Germinal center (tissue), 1 donor: ENCODE measurements around the gene PPCDC.
A peak's percentile ranks its signal among the peaks of the same experiment; 100 is the strongest.
"Not testable (repeated sequence)": the region's sequence is repeated elsewhere in the genome, so short reads cannot be mapped to it uniquely, and the experiment has no call there.

Experiments
- DNase-seq: peaks from one replicate; pipeline ENCODE4 v3.0.0; 2012; ENCODE audit warnings: mixed read lengths, low spot score

Gene PPCDC

GRCh38 chr15:75068748-75069147 is 45.4 kb downstream of the PPCDC start:
- DNase-seq: no peak

- DNase-seq: peak; percentile 73
These were observed 46.0 kb downstream of the PPCDC start for GRCh38 chr15:75069301-75069925.

- DNase-seq: no peak
These were observed 47.3 kb downstream of the PPCDC start for GRCh38 chr15:75070674-75071073.

- DNase-seq: no peak
These were observed 49.8 kb downstream of the PPCDC start for GRCh38 chr15:75073197-75073596.

GRCh38 chr15:75076277-75076676 is 52.9 kb downstream of the PPCDC start:
- no peak for DNase-seq

GRCh38 chr15:75077551-75077961 is 54.2 kb downstream of the PPCDC start:
- DNase-seq: not testable (repeated sequence)

- DNase-seq: no peak
These were observed 57.8 kb downstream of the PPCDC start for GRCh38 chr15:75081150-75081549.

GRCh38 chr15:75082689-75083088 is 59.3 kb downstream of the PPCDC start:
- DNase-seq: no peak

GRCh38 chr15:75085708-75086107 is 62.3 kb downstream of the PPCDC start:
- DNase-seq: not testable (repeated sequence)

- DNase-seq: no peak
These were observed 66.3 kb downstream of the PPCDC start for GRCh38 chr15:75089456-75090387.

- DNase-seq: no peak
These were observed 67.0 kb downstream of the PPCDC start for GRCh38 chr15:75090388-75090734.

GRCh38 chr15:75091814-75092213 is 68.4 kb downstream of the PPCDC start:
- no peak for DNase-seq

GRCh38 chr15:75094961-75095478 is 71.6 kb downstream of the PPCDC start:
- peak; percentile 33 for DNase-seq

- DNase-seq: no peak
These were observed 72.2 kb downstream of the PPCDC start for GRCh38 chr15:75095594-75095993.

GRCh38 chr15:75097939-75098338 is 74.5 kb downstream of the PPCDC start:
- DNase-seq: no peak

- no peak for DNase-seq
These were observed 75.0 kb downstream of the PPCDC start for GRCh38 chr15:75098404-75098803.
